ENCODE results near the gene PAPPA. TPM values are rescaled to one million over a fixed set of nuclear protein-coding genes. Genes with fewer than 3 reads are reported as not detected.

PAPPA gene
- total and polyA plus RNA-seq, 2 of the 8 experiments (the other 6 are each of a cell fraction or from before 2014, with no cell fraction given): 0.18 to 0.63 TPM

DNA sequence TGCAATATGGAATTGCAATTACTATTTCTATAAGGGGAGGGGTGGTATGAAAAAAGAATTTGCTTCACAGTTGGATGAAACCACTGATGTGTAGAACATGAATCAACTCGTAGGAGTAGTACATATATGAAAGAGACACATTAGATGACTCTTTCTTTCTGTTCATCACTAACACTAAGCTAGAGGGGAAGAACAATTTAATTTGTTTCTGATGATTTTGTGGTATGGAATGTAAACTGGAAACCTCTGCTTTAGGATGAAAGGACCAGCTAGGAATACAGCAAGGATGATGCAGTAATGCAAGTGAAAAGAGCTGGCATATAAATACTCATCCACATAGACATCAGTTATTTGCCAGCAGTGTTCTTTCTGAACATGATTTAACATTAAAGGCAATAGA, 113.4 kb downstream of the PAPPA start:
- H3K9me3 ChIP-seq (ENCODE audit: insufficient read depth in 2 of 2, low read depth in 1 of 2, low read length in 1 of 2): no peaks in the 10 kb centered on the region
- no peak overlapping the region for H3K56ac ChIP-seq (replicated peaks; ENCODE audit: insufficient read length, low read depth, low read length)
- H2BK20ac ChIP-seq (ENCODE audit: low read length): no peak overlapping the region
- ChIA-PET CTCF (ENCODE audit: partially characterized antibody) (interaction anchor here (1.0 kb wide), 1 partner anchor 381 kb away, joined by 3 read pairs; no protein-coding TSS in a partner anchor), POLR2A (ENCODE audit: partially characterized antibody) (no interaction called here)
- no peaks in the 10 kb centered on the region for H3K23me2 ChIP-seq (ENCODE audit: low read depth, low read length)
- H3K4me1 ChIP-seq (replicated peaks in 1 of 4; ENCODE audit: control insufficient read depth in 3 of 4, insufficient read depth in 4 of 4, low read length in 3 of 4): peaks cover 2 to 6% (median 4%) of the 10 kb centered on the region in 4 experiments; a peak in 4 of 7 replicates
- FAIRE-seq (no peak), DNase-seq (ENCODE audit: low read depth in 1 of 2, low spot score in 2 of 2) (no peak)
- H3K79me2 ChIP-seq (ENCODE audit: control insufficient read depth in 1 of 2, insufficient read depth in 2 of 2, low read length in 2 of 2): no peaks in the 10 kb centered on the region
- no peak overlapping the region for H4K8ac ChIP-seq (ENCODE audit: extremely low read depth, insufficient read depth, low read length)
- WGBS, 2 experiments (ENCODE audit: extremely low coverage in 1 of 2, insufficient coverage in 1 of 2, insufficient read length in 1 of 2, insufficient replicate concordance in 2 of 2, low coverage in 1 of 2, low lambda C conversion rate in 2 of 2, missing lambda C conversion rate in 1 of 2): 78% methylated on average over 1 of the region's 1 CpG; no CpG with 5 or more reads in 1 of the 2 experiments
- no peak overlapping the region for H3K27ac ChIP-seq (ENCODE audit: low read depth, low read length)
- H3K4ac ChIP-seq (replicated peaks; ENCODE audit: insufficient read length, low read depth, low read length): no peak overlapping the region
- H3K79me1 ChIP-seq (ENCODE audit: low read depth, low read length): no peaks in the 10 kb centered on the region
- no peak overlapping the region for H3K18ac ChIP-seq (ENCODE audit: extremely low read depth, low read length)
- no peak overlapping the region for H2BK120ac ChIP-seq (replicated peaks; ENCODE audit: low read depth, low read length)
- H3K9ac ChIP-seq (replicated peaks in 1 of 4; ENCODE audit: extremely low read depth in 1 of 4, low read depth in 3 of 4, low read length in 3 of 4): no peak overlapping the region
- peaks cover 2% of the 10 kb centered on the region in 2 experiments for H4K20me1 ChIP-seq (replicated peaks in 1 of 2; ENCODE audit: control insufficient read depth in 1 of 2, insufficient read depth in 2 of 2, low read length in 2 of 2)
- H2BK15ac ChIP-seq (ENCODE audit: low read length): no peak overlapping the region
- no peak overlapping the region for H2AFZ ChIP-seq (ENCODE audit: low read length)
- no peak overlapping the region for H3K4me3 ChIP-seq (ENCODE audit: extremely low read depth in 1 of 4, insufficient read depth in 2 of 4, low read depth in 3 of 4, low read length in 4 of 4)
- no peak overlapping the region for H3K14ac ChIP-seq (ENCODE audit: insufficient read length)
- H3K36me3 ChIP-seq (ENCODE audit: control insufficient read depth in 2 of 4, insufficient read depth in 4 of 4, low read length in 3 of 4): no peaks in the 10 kb centered on the region
- no peak overlapping the region for H2BK12ac ChIP-seq (ENCODE audit: low read depth, low read length)
- H4K91ac ChIP-seq (replicated peaks; ENCODE audit: insufficient read length, low read length): no peak overlapping the region
- no peak overlapping the region for H2BK5ac ChIP-seq (ENCODE audit: low read depth, low read length)
- no peak overlapping the region for H4K5ac ChIP-seq (ENCODE audit: insufficient read length, low read depth, low read length)
- no peak overlapping the region for H3K4me2 ChIP-seq (ENCODE audit: insufficient read depth in 1 of 2, low read depth in 2 of 2, low read length in 2 of 2)
- no peak overlapping the region for H3K23ac ChIP-seq (ENCODE audit: insufficient read length)
- no peak overlapping the region for H2AK5ac ChIP-seq (ENCODE audit: low read depth, low read length)
- H3K27me3 ChIP-seq (replicated peaks in 1 of 4; ENCODE audit: control insufficient read depth in 3 of 4, extremely low read depth in 1 of 4, insufficient read depth in 3 of 4, low read length in 3 of 4): peaks cover 19 to 29% (median 25%) of the 10 kb centered on the region in 4 experiments
- no peak for TF ChIP-seq CTBP2 (IDR thresholded peaks at IDR 0.05; ENCODE audit: borderline replicate concordance, insufficient read depth, insufficient read length, low read length)

Data from H1 (cell line).